HS-27A (cell line): ENCODE measurements around the gene CCDC73.
"Not testable (repeated sequence)": the region's sequence is repeated elsewhere in the genome, so short reads cannot be mapped to it uniquely, and the experiment has no call there.

ENCODE experiments used
- DNase-seq: peaks from one replicate; pipeline ENCODE4 v3.0.0-alpha.2; 2012; ENCODE audit warnings: low read depth, missing footprints

Gene CCDC73

DNA sequence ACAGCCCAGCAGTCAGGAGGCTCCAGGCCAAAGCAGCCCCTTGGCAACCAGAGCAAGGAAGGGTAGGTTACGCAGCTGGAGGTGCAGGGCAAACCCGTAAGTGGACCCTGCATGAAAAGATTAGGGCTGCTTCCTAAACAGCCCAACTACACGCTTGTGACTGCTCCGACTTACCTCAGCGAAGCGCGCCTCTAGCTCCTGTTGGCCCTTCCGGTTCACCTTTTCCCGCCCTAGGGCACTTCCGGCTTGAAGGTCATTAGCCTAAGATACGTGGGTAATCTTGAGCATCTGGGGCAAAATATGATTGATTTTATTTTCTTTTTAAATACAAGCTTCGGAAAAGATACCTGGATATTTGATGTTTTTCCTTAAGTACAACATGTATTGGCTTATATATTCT is at the start of gene CCDC73:
TSS of gene CCDC73 (minus strand) at position 224 of the 400 bp plus-strand sequence. CDS start 34,419 bp downstream, outside the sequence.
- no peak for DNase-seq

DNA sequence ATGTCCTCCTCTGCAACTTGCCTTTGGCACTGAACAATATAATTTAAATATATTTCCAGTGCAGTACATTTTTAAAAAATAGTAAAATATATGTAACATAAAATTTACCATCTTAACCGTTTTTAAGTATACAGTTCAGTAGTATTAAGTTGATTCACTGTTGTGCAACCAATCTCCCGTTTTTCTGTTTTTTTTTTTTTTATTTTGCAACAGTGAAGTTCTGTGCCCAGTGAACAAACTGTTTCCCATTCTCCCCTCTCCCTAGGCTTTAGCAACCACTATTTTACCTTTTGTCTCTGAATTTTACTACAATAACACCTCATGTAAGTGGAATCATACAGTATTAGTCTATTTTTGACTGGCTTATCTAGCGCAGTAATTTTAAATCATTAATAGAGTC is 49.1 kb upstream of the CCDC73 start:
- no peak for DNase-seq

DNA sequence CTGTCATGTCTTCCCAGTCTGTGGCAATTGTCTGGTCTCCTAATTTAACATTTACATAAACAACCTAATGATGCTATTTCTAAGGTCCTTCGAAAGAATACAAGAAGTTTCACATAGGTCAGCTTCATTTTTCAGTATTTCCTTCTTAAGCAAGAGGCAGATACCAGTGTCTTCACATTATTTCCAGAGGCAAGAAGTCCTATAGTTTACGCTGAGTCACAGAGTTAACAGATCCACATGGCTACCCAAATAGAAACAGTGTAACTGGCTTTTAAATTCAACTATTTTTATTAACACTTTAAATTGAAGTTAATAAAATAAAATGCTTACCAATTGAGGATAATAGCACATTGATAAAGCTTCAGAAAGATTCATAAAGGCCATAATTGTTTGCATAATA is 46.1 kb upstream of the CCDC73 start:
- no peak for DNase-seq

DNA sequence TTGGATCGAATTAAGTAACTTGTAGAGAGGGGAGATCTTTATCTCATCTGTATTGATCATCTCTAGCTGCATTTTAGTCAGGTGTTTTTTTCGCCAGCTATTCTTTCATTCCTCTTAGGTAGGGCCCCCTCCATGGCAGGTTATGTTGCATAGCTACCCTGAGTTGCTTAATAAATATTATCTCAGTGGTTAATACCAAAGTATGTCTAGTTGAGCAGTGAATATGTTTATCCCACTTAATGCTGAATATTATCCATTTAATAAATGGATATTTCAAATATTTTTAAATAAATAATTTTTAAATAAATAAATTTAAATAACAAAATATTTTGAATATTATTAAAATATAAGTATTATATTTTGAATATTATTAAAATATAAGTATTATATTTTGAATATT is 44.8 kb upstream of the CCDC73 start:
- DNase-seq = no peak

DNA sequence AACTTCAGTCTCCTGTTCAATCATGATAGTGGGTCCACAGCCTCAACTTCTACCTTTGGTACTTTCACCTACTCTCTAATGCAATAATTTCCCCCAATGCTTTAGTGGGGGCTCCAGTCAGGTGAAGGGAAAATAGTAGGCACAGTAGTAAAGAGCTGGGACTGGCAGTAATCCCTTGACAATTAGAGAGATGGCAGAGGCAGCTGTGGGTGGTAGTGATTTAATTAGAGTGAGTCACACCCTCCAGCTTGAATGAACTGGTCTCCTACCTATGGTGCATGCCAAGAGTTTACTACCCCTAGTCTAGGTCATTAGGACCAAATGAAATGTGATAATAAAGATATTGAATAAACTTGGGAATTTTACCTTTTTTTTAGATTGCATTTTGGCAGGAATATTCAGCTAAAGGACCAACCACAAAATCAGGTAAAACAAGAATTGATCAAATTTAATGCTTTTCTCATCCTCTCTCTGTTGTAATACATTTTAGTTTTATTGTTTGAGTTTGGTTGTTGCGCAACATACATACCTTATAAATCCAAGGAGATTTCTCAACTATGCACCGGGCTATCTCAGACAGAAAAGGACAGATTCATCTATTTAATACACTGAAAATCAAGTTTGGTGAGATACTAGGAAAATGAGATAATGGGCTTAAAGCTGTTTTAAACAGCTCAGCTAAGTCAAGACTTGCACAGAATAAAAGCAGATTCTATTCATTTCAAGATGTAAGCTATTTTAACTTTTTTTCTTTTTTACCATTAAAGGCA is 44.2 kb upstream of the CCDC73 start:
- DNase-seq = no peak

DNA sequence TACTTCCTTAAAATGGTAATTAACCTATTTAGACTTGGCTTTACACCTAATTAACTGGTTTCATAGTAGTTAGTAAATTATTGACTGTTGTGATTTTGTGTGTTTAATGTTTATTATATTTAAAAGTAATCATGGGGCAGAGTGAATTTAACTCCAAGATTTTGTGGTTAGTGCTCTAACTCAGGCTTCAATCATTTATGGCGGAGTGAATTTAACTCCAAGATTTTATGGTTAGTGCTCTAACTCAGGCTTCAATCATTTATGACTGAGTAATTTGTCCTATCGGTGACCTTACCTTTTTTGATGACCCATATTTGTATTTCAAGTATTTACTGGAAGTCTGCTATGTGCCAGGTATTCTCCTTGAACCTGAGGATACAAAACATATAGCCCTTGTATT is 42.5 kb upstream of the CCDC73 start:
- no peak for DNase-seq

- no peak for DNase-seq
These were observed 39.5 kb upstream of the CCDC73 start for GRCh38 chr11:32833921-32834320.

GRCh38 chr11:32831221-32831620 is 36.8 kb upstream of the CCDC73 start:
- no peak for DNase-seq

- DNase-seq = no peak
These were observed 36.3 kb upstream of the CCDC73 start for GRCh38 chr11:32830796-32831195.

DNA sequence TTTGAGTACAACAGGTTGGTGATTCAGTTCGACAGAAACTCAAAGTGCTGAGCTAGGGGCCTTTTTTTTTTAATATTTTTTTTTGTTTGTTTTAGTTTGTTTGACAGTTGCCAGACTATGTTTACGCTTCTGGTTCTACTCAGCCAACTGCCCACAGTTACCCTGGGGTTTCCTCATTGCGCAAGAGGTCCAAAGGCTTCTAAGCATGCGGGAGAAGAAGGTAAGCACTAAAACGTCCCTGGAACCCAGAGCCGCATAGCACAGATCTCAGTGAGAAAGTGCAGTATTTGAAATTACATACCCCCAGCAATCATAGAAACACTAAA is 35.9 kb upstream of the CCDC73 start:
- DNase-seq = no peak

GRCh38 chr11:32829680-32830412 is 35.4 kb upstream of the CCDC73 start, which contains the start of gene PRRG4:
Gene PRRG4, plus strand, starts transcription at chr11:32829927. Its CDS starts 603 bp downstream, at chr11:32830530.
- DNase-seq = no peak

DNA sequence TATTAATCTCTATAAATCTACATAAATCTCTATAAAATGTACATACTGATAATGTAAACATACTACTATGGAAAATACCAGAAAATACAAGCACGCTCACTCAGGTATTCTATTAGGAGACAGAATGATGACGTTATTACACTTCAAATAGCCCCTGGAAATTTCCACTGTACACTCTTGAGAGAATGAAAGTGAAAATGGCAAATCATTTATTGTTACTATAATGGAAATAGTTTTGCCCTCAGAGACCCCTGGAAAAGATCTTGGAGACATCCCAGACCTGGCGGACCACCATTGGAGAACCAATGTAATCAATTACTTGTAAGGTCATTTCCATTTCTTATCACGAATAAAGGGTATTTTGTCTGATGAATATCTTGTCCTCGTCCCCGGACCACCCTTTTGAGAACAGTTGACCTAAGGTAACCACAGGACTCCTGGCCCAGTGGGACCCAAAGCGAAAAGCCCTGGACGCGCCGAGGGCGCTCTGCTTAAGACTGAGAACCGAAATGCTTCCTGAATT is 34.8 kb upstream of the CCDC73 start:
- DNase-seq = no peak

GRCh38 chr11:32827276-32827675 is 32.8 kb upstream of the CCDC73 start:
- no peak for DNase-seq

DNA sequence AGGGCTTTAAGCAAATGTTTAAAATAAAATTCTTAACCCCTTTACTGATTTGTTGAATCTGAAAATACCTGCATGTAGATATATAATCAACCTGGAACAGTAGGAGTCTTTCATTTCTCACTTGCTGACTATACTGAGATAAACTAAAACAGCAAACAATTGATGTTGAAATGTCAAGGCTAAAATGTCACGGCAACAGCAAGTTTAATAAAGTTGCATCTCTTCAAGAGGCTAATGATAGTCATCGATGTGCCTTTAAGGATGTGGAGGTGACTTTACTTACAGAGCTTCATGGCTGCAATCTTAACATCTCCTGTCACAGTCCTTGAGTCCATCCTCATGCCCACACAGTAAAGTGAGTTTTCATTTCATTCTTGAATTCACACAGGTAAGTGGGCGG is 31.7 kb upstream of the CCDC73 start:
- DNase-seq = no peak

DNA sequence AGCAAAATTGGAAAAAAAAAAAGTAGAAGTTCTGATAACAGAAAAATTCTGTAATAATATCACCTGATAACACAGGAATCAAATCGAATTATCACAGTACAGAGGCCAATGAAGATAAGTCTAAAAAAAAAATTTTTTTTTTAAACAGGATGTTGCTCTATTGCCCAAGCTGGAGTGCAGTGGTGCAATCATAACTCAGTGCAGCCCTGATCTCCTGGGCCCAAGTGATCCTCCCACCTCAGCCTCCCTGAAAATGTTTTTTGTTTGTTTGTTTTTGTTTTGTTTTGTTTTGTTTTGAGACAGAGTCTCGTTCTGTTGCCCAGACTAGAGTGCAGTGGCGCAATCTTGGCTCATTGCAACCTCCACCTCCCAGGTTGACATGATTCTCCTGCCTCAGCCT is 29.2 kb upstream of the CCDC73 start:
- DNase-seq = not testable (repeated sequence)

GRCh38 chr11:32821917-32822560 is 27.6 kb upstream of the CCDC73 start:
- DNase-seq = no peak

DNA sequence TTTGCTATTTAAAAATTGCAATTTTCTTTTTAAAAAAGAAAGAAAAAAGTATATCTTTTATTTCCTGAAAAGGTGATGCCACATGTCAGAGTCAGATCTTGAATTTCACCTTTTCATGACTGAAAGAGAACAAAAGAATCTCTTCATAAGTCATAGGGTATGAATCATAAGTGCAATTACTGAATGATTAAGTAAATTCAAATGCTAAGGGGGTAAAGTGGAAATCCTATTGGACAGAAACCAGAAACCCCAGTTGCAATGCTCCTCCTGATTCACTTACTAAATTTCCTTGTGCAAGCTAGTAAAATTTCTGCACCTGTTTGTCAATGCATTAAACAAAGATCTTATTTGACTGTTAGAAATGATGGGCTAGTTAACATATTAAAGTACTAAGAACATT is 27.1 kb upstream of the CCDC73 start:
- DNase-seq = no peak

DNA sequence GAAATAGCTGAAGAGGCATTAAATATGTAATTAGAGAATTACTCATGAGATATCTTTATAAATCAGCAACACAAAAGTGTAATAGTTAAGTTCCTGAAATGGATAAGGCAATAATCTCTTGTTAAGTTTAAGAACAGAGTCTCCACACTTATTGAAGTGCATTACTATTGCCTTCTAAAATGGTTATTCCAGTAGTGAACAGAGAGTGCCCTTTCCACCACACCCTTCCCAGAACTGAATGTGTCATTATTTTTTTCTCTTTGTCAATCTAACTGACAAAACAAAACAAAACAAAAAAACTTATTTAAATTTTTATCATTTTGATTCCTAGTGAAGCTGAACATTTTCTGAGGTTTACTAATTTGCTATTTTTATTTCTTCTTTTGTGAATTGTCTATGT is 26.0 kb upstream of the CCDC73 start:
- DNase-seq = no peak

DNA sequence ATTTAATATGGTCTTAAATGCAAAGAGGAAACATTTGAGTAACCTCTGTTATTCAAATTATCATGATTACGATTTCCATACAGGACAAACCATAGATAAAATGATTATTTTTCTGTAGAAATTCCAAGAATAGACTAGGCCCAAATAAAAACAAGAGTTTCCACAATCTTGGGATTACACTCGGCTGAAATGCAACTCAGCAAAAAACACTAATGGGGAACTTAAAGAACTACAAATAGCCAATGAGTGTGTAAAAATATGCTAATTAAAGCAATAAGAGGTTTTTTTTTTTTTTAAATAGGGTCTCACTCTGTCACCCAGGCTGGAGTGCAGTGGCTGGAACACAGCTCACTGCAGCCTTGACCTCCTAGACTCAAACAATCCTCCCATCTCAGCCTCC is 24.7 kb upstream of the CCDC73 start:
- DNase-seq = no peak

- DNase-seq = no peak
These were observed 23.4 kb upstream of the CCDC73 start for GRCh38 chr11:32817852-32818183.

DNA sequence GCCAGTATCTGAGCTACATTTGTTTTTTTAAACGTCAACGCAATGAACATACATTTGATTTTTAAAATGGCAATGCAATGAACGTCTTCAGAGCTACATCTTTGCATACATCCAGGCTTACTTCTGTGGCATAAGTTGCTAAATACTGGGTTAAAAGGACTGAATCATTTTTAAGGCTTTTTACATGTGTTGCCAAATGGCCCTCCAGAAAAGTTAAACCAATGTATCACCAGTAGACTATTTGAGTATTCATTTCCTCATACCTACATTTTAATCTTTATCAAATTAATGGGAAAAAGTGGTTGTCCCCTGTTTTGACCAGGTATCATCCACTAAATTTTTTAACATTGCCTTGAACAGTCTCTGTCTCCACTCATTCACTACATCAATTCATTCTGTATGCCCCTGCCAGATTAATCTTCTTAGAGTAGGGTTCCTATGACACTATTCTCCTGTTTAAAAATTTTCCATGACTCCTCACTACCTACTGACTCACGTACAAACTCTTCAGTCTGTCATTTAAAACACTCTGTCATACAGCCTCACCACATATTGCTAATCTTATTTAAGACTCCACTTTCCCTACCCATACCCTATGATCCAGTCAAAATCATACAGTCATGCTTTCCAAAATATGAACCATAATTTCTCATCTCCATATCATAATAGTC is 22.9 kb upstream of the CCDC73 start:
- no peak for DNase-seq

DNA sequence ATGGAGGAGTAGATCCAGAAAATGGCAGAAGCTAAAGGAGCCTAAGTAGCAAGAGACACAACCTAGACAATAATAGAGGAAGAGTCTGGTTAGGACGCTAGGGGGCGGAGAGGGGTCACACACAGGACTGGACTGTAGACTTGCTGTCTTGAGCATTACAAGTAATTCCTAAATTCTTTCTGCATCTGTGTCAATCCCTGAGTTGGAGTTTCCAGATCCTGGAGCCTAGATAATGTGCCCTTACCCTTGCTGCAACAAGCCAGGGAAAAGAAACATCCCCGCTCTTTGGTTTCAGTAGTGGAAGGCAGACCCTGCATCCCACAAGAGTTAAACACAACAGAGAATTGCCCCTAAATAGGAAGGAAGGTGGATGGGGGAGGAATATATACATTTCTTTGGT is 14.9 kb upstream of the CCDC73 start:
- DNase-seq = peak; percentile 39

DNA sequence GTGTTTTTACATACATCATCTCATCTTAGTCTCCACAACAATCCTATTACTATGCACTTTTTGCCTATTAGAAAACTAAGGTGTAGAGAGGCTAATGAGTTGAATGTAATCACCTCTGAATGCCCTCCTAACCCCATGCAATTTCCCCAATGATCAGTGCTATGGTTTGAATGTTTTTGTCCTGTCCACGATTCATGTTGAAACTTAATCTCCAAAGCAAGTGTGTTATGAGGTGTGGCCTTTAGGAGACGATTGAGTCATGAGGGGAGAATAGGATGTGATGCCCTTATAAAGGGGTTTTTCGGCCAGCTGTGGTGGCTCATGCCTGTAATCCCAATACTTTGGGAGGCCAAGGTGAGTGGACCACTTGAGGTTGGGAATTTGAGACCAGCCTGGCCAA is 2.0 kb upstream of the CCDC73 start:
- no peak for DNase-seq
